IPS DF 6.9 (cell line): ENCODE measurements around the gene CHMP6.

Experiments
- DNase-seq: peaks from one replicate; pipeline ENCODE4 v3.0.0-alpha.2; 2013; ENCODE audit warnings: low read depth, low spot score
- H3K27ac ChIP-seq: one replicate; pipeline ENCODE4 v1.5.1; 2013; ENCODE audit warnings: low read length, control low read depth
- H3K27me3 ChIP-seq: 2 replicates; pipeline ENCODE4 v1.6.1; 2013; ENCODE audit warnings: mild to moderate bottlenecking, low read length; ENCODE audit not compliant: control insufficient read depth, insufficient read depth
- H3K36me3 ChIP-seq: 2 replicates; pipeline ENCODE4 v1.6.1; 2013; ENCODE audit warnings: low read length; ENCODE audit not compliant: control insufficient read depth, insufficient read depth
- H3K4me1 ChIP-seq: 2 replicates; pipeline ENCODE4 v1.6.1; 2013; ENCODE audit warnings: low read length; ENCODE audit not compliant: control insufficient read depth, insufficient read depth
- H3K4me3 ChIP-seq: 2 replicates; pipeline ENCODE4 v1.5.1; 2013; ENCODE audit warnings: mild to moderate bottlenecking, low read length
- H3K9me3 ChIP-seq: 2 replicates; pipeline ENCODE4 v1.6.1; 2013; ENCODE audit warnings: low read length, inconsistent platforms; ENCODE audit not compliant: control insufficient read depth, insufficient read depth
- WGBS: extraction: QIAGEN DNeasy Blood & Tissue Kit; methylation state at CpG from one replicate; pipeline ENCODE4 v1.1.7; 2013; ENCODE audit warnings: mixed read lengths, missing lambda C conversion rate; ENCODE audit not compliant: insufficient read length, insufficient coverage; 5-methylcytosine and 5-hydroxymethylcytosine counted together

The CHMP6 gene

GRCh38 chr17:81045590-81046095 is 54.0 kb downstream of the CHMP6 start:
- Histone ChIP-seq H3K4me1 (peaks cover 2% of the 10 kb centered on the region), H3K27ac (no peak overlapping the region), H3K27me3 (no peaks in the 10 kb centered on the region), H3K4me3 (no peak overlapping the region), H3K9me3 (no peaks in the 10 kb centered on the region), H3K36me3 (no peaks in the 10 kb centered on the region; the same call in 1 of the 2 replicates)
- no CpG with 5 or more reads among the region's 9 CpGs for WGBS
- no peak for DNase-seq

GRCh38 chr17:81046132-81046769 is 54.6 kb downstream of the CHMP6 start:
- Histone ChIP-seq H3K36me3 (no peaks in the 10 kb centered on the region; the same call in 1 of the 2 replicates), H3K4me1 (peaks cover 1% of the 10 kb centered on the region; the same call in 1 of the 2 replicates), H3K4me3 (no peak overlapping the region), H3K9me3 (no peaks in the 10 kb centered on the region), H3K27ac (no peak overlapping the region), H3K27me3 (no peaks in the 10 kb centered on the region)
- no peak for DNase-seq
- no CpG with 5 or more reads among the region's 17 CpGs for WGBS

GRCh38 chr17:81046770-81047359 is 55.2 kb downstream of the CHMP6 start:
- Histone ChIP-seq H3K4me1 (peaks cover 1% of the 10 kb centered on the region; the same call in 1 of the 2 replicates), H3K4me3 (no peak overlapping the region)

GRCh38 chr17:81048827-81049371 is 57.3 kb downstream of the CHMP6 start:
- no CpG with 5 or more reads among the region's 28 CpGs for WGBS
- H3K27ac ChIP-seq, result no peak overlapping the region
- H3K27me3 ChIP-seq, result no peaks in the 10 kb centered on the region
- peaks cover 1% of the 10 kb centered on the region; the same call in 1 of the 2 replicates for H3K4me1 ChIP-seq
- no peak for DNase-seq
- H3K36me3 ChIP-seq, result no peaks in the 10 kb centered on the region; the same call in 1 of the 2 replicates
- H3K4me3 ChIP-seq, result no peak overlapping the region
- no peaks in the 10 kb centered on the region for H3K9me3 ChIP-seq

More at GRCh38 chr17:81046770-81047359, 55.2 kb downstream of the CHMP6 start:
- no peak overlapping the region for H3K27ac ChIP-seq
- no peaks in the 10 kb centered on the region; the same call in 1 of the 2 replicates for H3K36me3 ChIP-seq
- no CpG with 5 or more reads among the region's 18 CpGs for WGBS
- no peak for DNase-seq
- H3K27me3 ChIP-seq, result no peaks in the 10 kb centered on the region
- no peaks in the 10 kb centered on the region for H3K9me3 ChIP-seq

GRCh38 chr17:81049372-81049911 is 57.8 kb downstream of the CHMP6 start:
- Histone ChIP-seq H3K36me3 (no peaks in the 10 kb centered on the region; the same call in 1 of the 2 replicates), H3K27me3 (no peaks in the 10 kb centered on the region), H3K4me1 (no peaks in the 10 kb centered on the region; the same call in 1 of the 2 replicates), H3K27ac (no peak overlapping the region), H3K4me3 (no peak overlapping the region), H3K9me3 (no peaks in the 10 kb centered on the region)
- no CpG with 5 or more reads among the region's 17 CpGs for WGBS
- no peak for DNase-seq
